DND-41 (cell line): ENCODE measurements around the gene RASAL2.

Experiments
- CTCF ChIP-seq: IDR thresholded peaks from 2 replicates; pipeline ENCODE4 v1.5.1; 2012; ENCODE audit warnings: borderline replicate concordance, low read length, moderate library complexity, mild to moderate bottlenecking; ENCODE audit not compliant: poor library complexity, severe bottlenecking; ENCODE audit errors: extremely low read depth
- EZH2 ChIP-seq: IDR thresholded peaks from 3 replicates; pipeline ENCODE4 v1.6.1; 2012; ENCODE audit warnings: borderline replicate concordance, low read depth, mild to moderate bottlenecking, moderate library complexity, low read length, inconsistent platforms; ENCODE audit not compliant: severe bottlenecking

DNA sequence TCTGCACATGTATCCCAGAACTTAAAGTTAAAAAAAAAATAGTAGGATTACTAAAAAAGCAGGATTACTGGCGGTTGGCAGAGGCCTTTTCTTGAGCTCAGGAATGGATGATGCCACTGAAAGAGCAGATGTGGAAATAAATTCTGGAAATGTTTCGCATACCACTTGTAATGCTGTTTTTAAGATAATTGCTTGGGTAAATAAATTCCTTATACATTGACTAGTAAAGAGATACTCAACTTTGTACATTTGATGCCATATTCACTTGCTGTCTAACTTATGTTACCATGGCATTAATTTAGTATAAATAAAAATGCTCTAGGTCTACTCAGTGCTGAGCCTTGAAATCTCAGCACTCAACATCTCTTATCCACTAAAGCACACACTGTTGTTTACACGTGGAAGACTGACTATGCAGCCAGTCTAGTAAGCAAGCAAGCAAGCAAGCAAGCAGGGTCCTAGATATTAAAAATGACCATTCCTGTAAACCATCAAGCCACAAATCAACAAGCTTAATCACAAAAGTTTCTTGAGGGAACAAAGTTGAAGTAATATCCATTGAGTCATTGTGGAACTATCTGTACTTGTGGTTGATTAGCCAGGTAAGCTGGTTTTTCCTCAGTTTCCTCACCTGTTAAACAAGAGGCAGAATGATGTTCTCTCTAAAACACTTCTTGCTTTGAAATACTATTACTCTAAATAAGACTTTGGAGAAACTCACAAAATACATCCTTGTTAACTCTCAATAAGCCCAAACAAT is 1.7 kb upstream of the RASAL2 start:
- TF ChIP-seq CTCF, result no peak
- TF ChIP-seq EZH2, result no peak
